Caco-2 (cell line): ENCODE data around the gene ASRGL1. TPM values are rescaled to one million over a fixed set of nuclear protein-coding genes. Genes with fewer than 3 reads are reported as not detected.

Experiments
- BruUV-seq: library from RNA; stranded (reverse); fragments of 400-500 nt; replicated peaks from 2 replicates; lab custom pipeline; 2021; lab: Mats Ljungman, UMichigan
- CTCF ChIA-PET: fragments of 300-600 bp; sonication (Branson Sonifier 250); formaldehyde crosslinking; loops from one replicate; lab custom pipeline; 2022; ENCODE audit warnings: antibody characterized with exemption; lab: Charles Lee
- POLR2A ChIA-PET: fragments of 300-600 bp; sonication (Branson Sonifier 250); formaldehyde crosslinking; loops from one replicate; lab custom pipeline; 2022; ENCODE audit warnings: antibody characterized with exemption; lab: Charles Lee
- DNase-seq, 2 experiments: peaks; one replicate each; pipeline versions ENCODE4 v3.0.0 to v3.0.0-alpha.2; 2020 to 2022
- H3K27me3 ChIP-seq: replicated peaks from 2 replicates; pipeline ENCODE4 v1.6.0; 2011; ENCODE audit warnings: low read length; ENCODE audit not compliant: control insufficient read depth, insufficient read depth
- H3K36me3 ChIP-seq: 2 replicates; pipeline ENCODE4 v1.5.1; 2011; ENCODE audit warnings: low read length; ENCODE audit not compliant: control insufficient read depth, insufficient read depth
- H3K4me1 ChIP-seq: fragments of 250-450 bp; sonication (Bioruptor Pico); 2 replicates; pipeline ENCODE4 v1.5.1; 2020; ENCODE audit warnings: mild to moderate bottlenecking
- H3K4me3 ChIP-seq: 2 replicates; pipeline ENCODE4 v1.5.1; 2011; ENCODE audit warnings: low read depth, mild to moderate bottlenecking, control low read depth, low read length
- H3K9me3 ChIP-seq: fragments of 250-450 bp; sonication (Bioruptor Pico); 2 replicates; pipeline ENCODE4 v1.5.1; 2020; ENCODE audit warnings: mild to moderate bottlenecking, moderate library complexity
- H3K27ac Mint-ChIP-seq: one replicate; pipeline ENCODE4 v1.8.0; 2022; ENCODE audit warnings: mixed read lengths; ENCODE audit not compliant: unreplicated experiment
- H3K27me3 Mint-ChIP-seq: one replicate; pipeline ENCODE4 v1.8.0; 2022; ENCODE audit warnings: mixed read lengths; ENCODE audit not compliant: insufficient read depth, unreplicated experiment
- H3K36me3 Mint-ChIP-seq: one replicate; pipeline ENCODE4 v1.8.0; 2022; ENCODE audit warnings: mild to moderate bottlenecking, mixed read lengths; ENCODE audit not compliant: insufficient read depth, unreplicated experiment
- H3K4me1 Mint-ChIP-seq: one replicate; pipeline ENCODE4 v1.8.0; 2022; ENCODE audit warnings: low read depth, mixed read lengths; ENCODE audit not compliant: unreplicated experiment
- H3K4me3 Mint-ChIP-seq: one replicate; pipeline ENCODE4 v1.8.0; 2022; ENCODE audit warnings: mild to moderate bottlenecking, moderate library complexity, mixed read lengths; ENCODE audit not compliant: unreplicated experiment
- H3K9me3 Mint-ChIP-seq: one replicate; pipeline ENCODE4 v1.8.0; 2022; ENCODE audit warnings: mixed read lengths; ENCODE audit not compliant: unreplicated experiment
- CTCF ChIP-seq, 2 experiments: fragments of 200-600 bp in 1 of 2; IDR thresholded peaks; 1 replicate in 1 of 2; 2 replicates in 1 of 2; pipeline versions ENCODE4 v1.5.1 to v1.8.0; 2011 to 2022; ENCODE audit warnings: antibody characterized with exemption in 1 of 2, control low read depth in 1 of 2, inconsistent platforms in 1 of 2, low read depth in 1 of 2, low read length in 1 of 2, mild to moderate bottlenecking in 1 of 2, moderate library complexity in 1 of 2; ENCODE audit not compliant: insufficient read depth in 1 of 2, severe bottlenecking in 1 of 2, unreplicated experiment in 1 of 2
- intact Hi-C: fragments of 100-400 bp; cut with micrococcal nuclease; formaldehyde crosslinking; loops from one replicate; pipeline ENCODE4 v1.10.0; 2022; ENCODE audit not compliant: unreplicated experiment
- total RNA-seq: library from RNA; stranded (reverse); gene quantifications from 2 replicates; pipeline ENCODE4 v1.2.3, GENCODE V29; 2022

Gene ASRGL1
- total RNA-seq, 1 experiment from 2014 or later: 41.1 TPM

- Mint-ChIP-seq H3K4me3 (no peak overlapping the region), H3K4me1 (peaks cover 13% of the 10 kb centered on the region), H3K36me3 (no peaks in the 10 kb centered on the region), H3K27me3 (no peaks in the 10 kb centered on the region), H3K9me3 (no peaks in the 10 kb centered on the region), H3K27ac (peak overlapping the region; percentile 46)
- TF ChIP-seq CTCF (IDR thresholded peaks at IDR 0.05; ENCODE audit: insufficient read depth in 1 of 2, low read depth in 1 of 2, low read length in 1 of 2, severe bottlenecking in 1 of 2, unreplicated experiment in 1 of 2): no peak
- intact Hi-C loops: loop anchor here (10.0 kb wide), 1 partner anchor 283 kb away; the partner anchor contains the start of genes LBHD1, UBXN1 and UQCC3
- BruUV-seq: no TSS peak
- Histone ChIP-seq H3K4me1 (peaks cover 34% of the 10 kb centered on the region), H3K9me3 (no peaks in the 10 kb centered on the region), H3K27me3 (no peaks in the 10 kb centered on the region), H3K36me3 (no peaks in the 10 kb centered on the region), H3K4me3 (no peak overlapping the region)
- no peak for DNase-seq
- POLR2A ChIA-PET: no interaction called here
- CTCF ChIA-PET: interaction anchor here (0.8 kb wide), 1 partner anchor 123 kb away, joined by 3 read pairs; no protein-coding TSS in a partner anchor
These were observed 54.6 kb downstream of the ASRGL1 start for GRCh38 chr11:62391642-62392425.

DNA sequence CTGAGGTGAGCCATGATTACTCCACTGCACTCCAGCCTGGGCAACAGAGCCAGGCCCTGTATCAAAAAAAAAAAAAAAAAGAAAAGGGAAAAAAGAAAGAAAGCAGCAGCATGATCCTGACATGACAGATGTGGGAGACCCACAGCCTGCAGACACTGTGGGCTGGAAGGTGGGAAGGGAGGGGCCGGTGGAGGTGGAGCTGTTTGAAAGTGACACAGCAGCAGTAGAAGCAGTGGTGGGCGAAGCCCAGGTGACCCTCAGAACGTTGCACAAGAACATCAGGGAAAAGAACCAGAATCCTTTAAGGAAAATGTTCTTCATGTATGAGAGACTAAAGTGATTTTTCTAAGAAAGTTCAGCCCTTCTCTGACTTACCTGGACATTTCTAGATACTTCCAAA, 55.3 kb downstream of the ASRGL1 start:
- H3K27me3 Mint-ChIP-seq: no peaks in the 10 kb centered on the region
- Histone ChIP-seq H3K36me3 (no peaks in the 10 kb centered on the region), H3K27me3 (no peaks in the 10 kb centered on the region), H3K9me3 (no peaks in the 10 kb centered on the region), H3K4me1 (peaks cover 40% of the 10 kb centered on the region), H3K4me3 (no peak overlapping the region)
- peaks cover 13% of the 10 kb centered on the region for H3K4me1 Mint-ChIP-seq
- POLR2A ChIA-PET: interaction anchor here (0.7 to 1.1 kb wide), 2 partner anchors 182 to 245 kb away, joined by 3 to 4 read pairs; no protein-coding TSS in a partner anchor
- no peak for DNase-seq
- no peak for TF ChIP-seq CTCF (IDR thresholded peaks at IDR 0.05; ENCODE audit: insufficient read depth in 1 of 2, low read depth in 1 of 2, low read length in 1 of 2, severe bottlenecking in 1 of 2, unreplicated experiment in 1 of 2)
- BruUV-seq: TSS peak; percentile 70
- peak overlapping the region; percentile 46 for H3K27ac Mint-ChIP-seq
- no peaks in the 10 kb centered on the region for H3K9me3 Mint-ChIP-seq
- no peaks in the 10 kb centered on the region for H3K36me3 Mint-ChIP-seq
- intact Hi-C loops: loop anchor here (10.0 kb wide), 1 partner anchor 282 kb away; the partner anchor contains the start of genes LBHD1, UBXN1 and UQCC3
- no peak overlapping the region for H3K4me3 Mint-ChIP-seq
- CTCF ChIA-PET: interaction anchor here (0.7 to 4.4 kb wide), 10 partner anchors 9 to 199 kb away, joined by 3 to 79 read pairs (median 6); partner anchors contain the start of genes SCGB1A1 and TUT1

DNA sequence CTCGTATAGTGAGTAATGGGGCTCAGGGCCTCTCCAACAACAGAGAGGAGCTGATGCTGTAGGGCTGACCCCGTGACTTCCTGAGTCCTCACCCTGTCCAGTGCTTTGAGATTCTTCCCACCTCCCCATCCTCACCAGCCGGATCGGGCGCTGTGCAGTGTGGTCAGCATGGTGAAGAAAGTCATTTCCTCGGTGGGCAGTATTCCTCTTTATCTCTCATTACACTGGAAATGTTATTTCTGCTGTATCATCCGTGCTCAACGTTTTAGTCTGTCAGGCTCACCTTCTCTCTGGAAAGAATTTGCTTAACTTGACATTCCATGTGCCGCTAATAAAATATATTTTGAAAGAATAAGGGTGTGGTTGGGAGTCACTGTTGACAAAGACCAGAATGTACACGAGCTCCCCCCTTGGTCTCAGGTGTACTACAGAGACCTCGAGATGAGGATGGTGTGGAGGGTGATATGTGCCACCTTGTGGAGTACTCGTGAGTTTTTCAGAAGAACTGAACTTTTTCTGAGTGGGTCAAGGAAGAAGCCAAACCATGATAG, 55.9 kb downstream of the ASRGL1 start:
- intact Hi-C loops: loop anchor here (1.0 to 10.0 kb wide), 2 partner anchors 11 to 282 kb away; partner anchors contain the start of genes LBHD1, UBXN1 and UQCC3
- no peaks in the 10 kb centered on the region for H3K9me3 ChIP-seq
- Mint-ChIP-seq H3K27me3 (no peaks in the 10 kb centered on the region), H3K9me3 (no peaks in the 10 kb centered on the region), H3K27ac (peak overlapping the region; percentile 36), H3K4me3 (no peak overlapping the region), H3K4me1 (peaks cover 18% of the 10 kb centered on the region), H3K36me3 (no peaks in the 10 kb centered on the region)
- no TSS peak for BruUV-seq
- peaks cover 47% of the 10 kb centered on the region for H3K4me1 ChIP-seq
- peak; percentile 69 to 74 for TF ChIP-seq CTCF (IDR thresholded peaks at IDR 0.05; ENCODE audit: insufficient read depth in 1 of 2, low read depth in 1 of 2, low read length in 1 of 2, severe bottlenecking in 1 of 2, unreplicated experiment in 1 of 2)
- H3K27me3 ChIP-seq: no peaks in the 10 kb centered on the region
- ChIA-PET CTCF (interaction anchor here (0.5 to 4.4 kb wide), 22 partner anchors 10 to 260 kb away, joined by 3 to 79 read pairs (median 4); partner anchors contain the start of genes AHNAK, ASRGL1, EEF1G and INTS5), POLR2A (interaction anchor here (0.6 to 1.1 kb wide), 3 partner anchors 181 to 245 kb away, joined by 3 to 4 read pairs (median 4); partner anchors contain the start of gene MTA2)
- H3K4me3 ChIP-seq: no peak overlapping the region
- no peaks in the 10 kb centered on the region for H3K36me3 ChIP-seq
- DNase-seq: peak; percentile 74 to 81
